ENCODE results near the gene FAM168A. TPM values are rescaled to one million over a fixed set of nuclear protein-coding genes. Genes with fewer than 3 reads are reported as not detected.

Gene FAM168A
- total RNA-seq, 1 experiment from 2014 or later = 25.9 TPM

DNA sequence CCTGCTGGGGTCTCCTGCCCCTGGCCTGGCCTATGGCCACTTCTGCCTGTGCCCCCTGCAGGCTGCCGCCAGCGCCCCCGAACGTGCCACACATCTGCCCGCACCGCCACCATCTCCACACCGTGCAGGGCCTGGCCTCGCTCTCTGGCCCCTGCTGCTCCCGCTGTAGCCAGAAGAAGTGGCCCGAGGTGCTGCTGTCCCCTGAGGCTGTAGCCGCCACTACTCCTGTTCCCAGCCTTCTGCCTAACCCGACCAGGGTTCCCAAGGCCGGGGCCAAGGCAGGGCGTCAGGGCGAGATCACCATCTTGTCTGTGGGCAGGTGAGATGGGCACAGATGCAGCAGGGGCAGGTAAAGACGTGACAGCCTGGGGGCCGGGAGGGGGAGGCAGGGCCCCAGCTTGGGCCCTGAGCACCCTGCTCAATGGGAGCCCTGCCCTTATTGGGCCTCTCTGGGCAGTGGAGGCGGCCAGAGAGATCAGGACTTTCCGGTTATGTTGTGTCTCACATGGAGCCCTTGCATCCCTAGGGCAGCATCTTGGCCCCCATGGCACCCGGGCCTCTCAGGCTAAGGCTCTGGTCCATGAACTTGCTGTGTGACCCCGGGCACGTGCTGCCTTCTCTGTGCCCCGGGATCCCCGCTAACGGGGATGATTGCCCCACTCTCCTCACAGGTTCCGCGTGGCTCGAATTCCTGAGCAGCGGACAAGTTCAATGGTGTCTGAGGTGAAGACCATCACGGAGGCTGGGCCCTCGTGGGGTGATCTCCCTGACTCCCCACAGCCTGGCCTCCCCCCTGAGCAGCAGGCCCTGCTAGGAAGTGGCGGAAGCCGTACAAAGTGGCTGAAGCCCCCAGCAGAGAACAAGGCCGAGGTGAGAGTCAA, 203.3 kb downstream of the FAM168A start (continued):
- TF ChIP-seq, protein P1, sequence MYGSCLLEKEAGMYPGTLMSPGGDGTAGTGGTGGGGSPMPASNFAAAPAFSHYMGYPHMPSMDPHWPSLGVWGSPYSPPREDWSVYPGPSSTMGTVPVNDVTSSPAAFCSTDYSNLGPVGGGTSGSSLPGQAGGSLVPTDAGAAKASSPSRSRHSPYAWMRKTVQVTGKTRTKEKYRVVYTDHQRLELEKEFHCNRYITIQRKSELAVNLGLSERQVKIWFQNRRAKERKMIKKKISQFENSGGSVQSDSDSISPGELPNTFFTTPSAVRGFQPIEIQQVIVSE (CRISPR knock-in tag; IDR thresholded peaks at IDR 0.05; ENCODE audit: borderline replicate concordance) = no peak
- TF ChIP-seq RORB (CRISPR knock-in tag; IDR thresholded peaks at IDR 0.05) = no peak
- TF ChIP-seq ZNF121 (CRISPR knock-in tag; IDR thresholded peaks at IDR 0.05) = no peak

DNA sequence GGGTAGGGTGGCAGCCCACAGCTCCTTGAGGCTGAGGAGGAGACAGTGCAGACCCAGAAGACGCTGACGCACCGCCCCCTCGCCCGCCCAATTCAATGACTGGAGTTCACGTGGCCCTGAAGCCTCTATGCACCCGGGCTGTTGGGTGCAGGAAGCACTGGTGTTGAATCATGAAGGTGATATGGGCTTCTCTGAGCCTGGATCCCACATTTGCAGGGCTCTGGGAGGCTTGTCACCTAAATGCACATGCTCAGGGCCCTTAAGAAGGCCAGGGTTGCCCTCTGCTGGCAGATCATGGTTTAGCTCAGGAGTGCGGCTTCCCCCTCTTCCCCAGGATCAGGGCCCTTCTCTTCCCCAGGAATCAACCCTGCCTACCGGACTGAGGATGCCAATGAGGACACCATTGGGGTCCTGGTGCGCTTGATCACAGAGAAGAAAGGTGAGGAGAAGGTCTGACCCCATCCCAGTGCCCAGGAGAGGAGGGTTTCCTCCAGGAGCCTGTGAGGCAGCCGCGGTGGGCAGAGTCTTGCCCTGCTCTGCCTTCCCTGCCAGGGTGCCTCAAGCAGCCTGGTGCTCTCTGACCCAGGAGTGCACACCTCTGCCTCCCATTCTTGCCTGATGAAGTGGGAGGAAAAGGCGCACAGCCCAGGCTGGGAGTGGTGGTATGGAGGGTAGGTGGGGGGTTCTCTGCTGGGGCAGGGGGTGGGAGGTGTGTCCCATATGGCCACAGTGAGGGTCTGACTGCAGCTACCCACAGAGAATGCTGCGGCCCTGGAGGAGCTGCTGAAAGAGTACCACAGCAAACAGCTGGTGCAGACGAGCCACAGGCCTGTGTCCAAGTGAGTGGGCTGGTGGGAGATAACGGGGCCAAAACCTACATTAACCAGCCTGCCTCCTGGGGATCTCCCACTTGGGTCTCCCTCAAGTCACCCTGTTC, 204.2 kb downstream of the FAM168A start:
- POLR2A ChIA-PET = no interaction called here

DNA sequence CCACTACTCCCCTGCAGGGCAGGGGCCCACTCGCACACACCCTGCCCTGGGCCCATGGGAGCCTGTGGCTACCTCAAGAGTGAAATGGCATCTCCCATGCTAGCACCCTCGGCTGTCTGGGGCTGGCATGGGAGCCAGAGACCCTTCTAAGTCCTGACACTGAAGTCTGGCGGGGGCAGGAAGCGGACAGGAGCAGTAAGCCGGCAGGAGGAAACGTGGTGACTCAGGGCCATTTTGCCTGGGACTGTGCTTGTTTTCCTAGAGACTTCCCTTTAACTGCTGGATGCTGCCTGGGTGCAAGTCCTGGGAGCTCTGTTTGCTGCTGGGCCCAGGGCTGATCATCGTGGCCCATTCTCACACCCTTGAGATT, 204.9 kb downstream of the FAM168A start:
- Mint-ChIP-seq H3K4me3 (no peak overlapping the region), H3K27me3 (ENCODE audit: low read depth) (no peaks in the 10 kb centered on the region), H3K9me3 (no peaks in the 10 kb centered on the region), H3K4me1 (peaks cover 4% of the 10 kb centered on the region; the same call in 1 of the 2 replicates), H3K27ac (no peak overlapping the region), H3K36me3 (no peaks in the 10 kb centered on the region)
- TF ChIP-seq, protein P2, sequence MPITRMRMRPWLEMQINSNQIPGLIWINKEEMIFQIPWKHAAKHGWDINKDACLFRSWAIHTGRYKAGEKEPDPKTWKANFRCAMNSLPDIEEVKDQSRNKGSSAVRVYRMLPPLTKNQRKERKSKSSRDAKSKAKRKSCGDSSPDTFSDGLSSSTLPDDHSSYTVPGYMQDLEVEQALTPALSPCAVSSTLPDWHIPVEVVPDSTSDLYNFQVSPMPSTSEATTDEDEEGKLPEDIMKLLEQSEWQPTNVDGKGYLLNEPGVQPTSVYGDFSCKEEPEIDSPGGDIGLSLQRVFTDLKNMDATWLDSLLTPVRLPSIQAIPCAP (CRISPR knock-in tag; IDR thresholded peaks at IDR 0.05) = no peak
- TF ChIP-seq, protein P1 (CRISPR knock-in tag; IDR thresholded peaks at IDR 0.05; ENCODE audit: borderline replicate concordance) = no peak
- TF ChIP-seq GRHL2 (CRISPR knock-in tag; IDR thresholded peaks at IDR 0.05; ENCODE audit: insufficient replicate concordance, severe bottlenecking) (no peak), ZBTB21 (CRISPR knock-in tag; IDR thresholded peaks at IDR 0.05; ENCODE audit: borderline replicate concordance) (no peak), ZNF232 (CRISPR knock-in tag; IDR thresholded peaks at IDR 0.05) (no peak), KAT7 (CRISPR knock-in tag; IDR thresholded peaks at IDR 0.05; ENCODE audit: borderline replicate concordance) (no peak), NR2C2 (CRISPR knock-in tag; IDR thresholded peaks at IDR 0.05) (no peak), CREM (CRISPR knock-in tag; IDR thresholded peaks at IDR 0.05) (no peak), CBFB (CRISPR knock-in tag; IDR thresholded peaks at IDR 0.05; ENCODE audit: low read depth) (no peak)
- TF ChIP-seq, protein P3, sequence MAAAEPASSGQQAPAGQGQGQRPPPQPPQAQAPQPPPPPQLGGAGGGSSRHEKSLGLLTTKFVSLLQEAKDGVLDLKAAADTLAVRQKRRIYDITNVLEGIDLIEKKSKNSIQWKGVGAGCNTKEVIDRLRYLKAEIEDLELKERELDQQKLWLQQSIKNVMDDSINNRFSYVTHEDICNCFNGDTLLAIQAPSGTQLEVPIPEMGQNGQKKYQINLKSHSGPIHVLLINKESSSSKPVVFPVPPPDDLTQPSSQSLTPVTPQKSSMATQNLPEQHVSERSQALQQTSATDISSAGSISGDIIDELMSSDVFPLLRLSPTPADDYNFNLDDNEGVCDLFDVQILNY (CRISPR knock-in tag; IDR thresholded peaks at IDR 0.05) = no peak
- TF ChIP-seq, protein P4, sequence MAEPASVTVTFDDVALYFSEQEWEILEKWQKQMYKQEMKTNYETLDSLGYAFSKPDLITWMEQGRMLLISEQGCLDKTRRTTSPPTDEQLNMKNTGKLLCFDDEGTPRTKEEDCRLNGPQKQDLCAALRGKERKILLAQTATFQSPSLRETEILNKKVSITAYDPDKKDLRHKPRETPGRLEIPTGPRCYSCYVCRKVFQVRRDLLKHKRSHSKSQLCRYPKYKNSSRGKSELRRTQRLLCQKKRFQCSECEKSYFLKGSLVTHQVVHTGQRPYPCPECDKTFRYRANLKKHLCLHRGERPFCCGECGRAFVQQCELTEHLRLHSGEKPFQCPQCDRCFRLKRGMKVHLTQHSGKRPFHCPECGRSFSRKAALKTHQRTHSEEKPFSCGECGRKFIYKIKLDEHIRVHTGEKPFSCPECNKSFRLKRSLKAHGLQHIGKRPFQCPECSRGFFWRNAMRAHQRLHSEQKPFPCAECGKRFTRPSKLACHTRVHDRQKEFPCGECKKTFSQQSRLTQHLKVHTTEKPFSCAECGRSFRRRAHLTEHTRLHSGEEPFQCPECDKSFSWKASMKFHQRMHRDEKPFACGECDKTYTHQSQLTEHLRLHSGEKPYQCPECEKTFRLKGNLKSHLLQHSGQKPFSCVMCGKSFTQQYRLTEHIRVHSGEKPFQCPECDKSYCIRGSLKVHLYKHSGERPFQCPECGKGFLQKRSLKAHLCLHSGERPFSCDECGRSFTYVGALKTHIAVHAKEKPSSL (CRISPR knock-in tag; conservative IDR thresholded peaks at IDR 0.05) = no peak
- TF ChIP-seq, protein P5, sequence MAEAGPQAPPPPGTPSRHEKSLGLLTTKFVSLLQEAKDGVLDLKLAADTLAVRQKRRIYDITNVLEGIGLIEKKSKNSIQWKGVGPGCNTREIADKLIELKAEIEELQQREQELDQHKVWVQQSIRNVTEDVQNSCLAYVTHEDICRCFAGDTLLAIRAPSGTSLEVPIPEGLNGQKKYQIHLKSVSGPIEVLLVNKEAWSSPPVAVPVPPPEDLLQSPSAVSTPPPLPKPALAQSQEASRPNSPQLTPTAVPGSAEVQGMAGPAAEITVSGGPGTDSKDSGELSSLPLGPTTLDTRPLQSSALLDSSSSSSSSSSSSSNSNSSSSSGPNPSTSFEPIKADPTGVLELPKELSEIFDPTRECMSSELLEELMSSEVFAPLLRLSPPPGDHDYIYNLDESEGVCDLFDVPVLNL (CRISPR knock-in tag; IDR thresholded peaks at IDR 0.05; ENCODE audit: borderline replicate concordance, low read depth) = no peak
- ATAC-seq (no peak), DNase-seq (ENCODE audit: low spot score) (no peak)
- ChIA-PET POLR2A (no interaction called here), CTCF (interaction anchor here (0.8 to 3.5 kb wide), 39 partner anchors 10 to 268 kb away, joined by 3 to 87 read pairs (median 5); partner anchors contain the start of genes ARHGEF17, PLEKHB1 and RELT)

More for the DNA sequence above, 204.2 kb downstream of the FAM168A start:
- TF ChIP-seq ZNF671 (CRISPR knock-in tag; IDR thresholded peaks at IDR 0.05) (no peak), ZNF138 (CRISPR knock-in tag; conservative IDR thresholded peaks at IDR 0.05) (no peak), FOXP1 (CRISPR knock-in tag; IDR thresholded peaks at IDR 0.05; ENCODE audit: borderline replicate concordance) (no peak)
- TF ChIP-seq, protein P6, sequence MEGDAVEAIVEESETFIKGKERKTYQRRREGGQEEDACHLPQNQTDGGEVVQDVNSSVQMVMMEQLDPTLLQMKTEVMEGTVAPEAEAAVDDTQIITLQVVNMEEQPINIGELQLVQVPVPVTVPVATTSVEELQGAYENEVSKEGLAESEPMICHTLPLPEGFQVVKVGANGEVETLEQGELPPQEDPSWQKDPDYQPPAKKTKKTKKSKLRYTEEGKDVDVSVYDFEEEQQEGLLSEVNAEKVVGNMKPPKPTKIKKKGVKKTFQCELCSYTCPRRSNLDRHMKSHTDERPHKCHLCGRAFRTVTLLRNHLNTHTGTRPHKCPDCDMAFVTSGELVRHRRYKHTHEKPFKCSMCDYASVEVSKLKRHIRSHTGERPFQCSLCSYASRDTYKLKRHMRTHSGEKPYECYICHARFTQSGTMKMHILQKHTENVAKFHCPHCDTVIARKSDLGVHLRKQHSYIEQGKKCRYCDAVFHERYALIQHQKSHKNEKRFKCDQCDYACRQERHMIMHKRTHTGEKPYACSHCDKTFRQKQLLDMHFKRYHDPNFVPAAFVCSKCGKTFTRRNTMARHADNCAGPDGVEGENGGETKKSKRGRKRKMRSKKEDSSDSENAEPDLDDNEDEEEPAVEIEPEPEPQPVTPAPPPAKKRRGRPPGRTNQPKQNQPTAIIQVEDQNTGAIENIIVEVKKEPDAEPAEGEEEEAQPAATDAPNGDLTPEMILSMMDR (IDR thresholded peaks at IDR 0.05) = peak; percentile 68
- TF ChIP-seq, protein P7, sequence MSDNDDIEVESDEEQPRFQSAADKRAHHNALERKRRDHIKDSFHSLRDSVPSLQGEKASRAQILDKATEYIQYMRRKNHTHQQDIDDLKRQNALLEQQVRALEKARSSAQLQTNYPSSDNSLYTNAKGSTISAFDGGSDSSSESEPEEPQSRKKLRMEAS (CRISPR knock-in tag; IDR thresholded peaks at IDR 0.05) = peak; percentile 67
- DNase-seq (ENCODE audit: low spot score) (peak; percentile 87), ATAC-seq (peak; percentile 84)
- no peaks in the 10 kb centered on the region for H3K4me1 Mint-ChIP-seq
- no peaks in the 10 kb centered on the region for H3K9me3 Mint-ChIP-seq
- no peaks in the 10 kb centered on the region for H3K36me3 Mint-ChIP-seq
- no peak overlapping the region for H3K4me3 Mint-ChIP-seq
- H3K27me3 Mint-ChIP-seq (ENCODE audit: low read depth) = no peaks in the 10 kb centered on the region
- CTCF ChIA-PET = interaction anchor here (0.6 to 3.5 kb wide), 44 partner anchors 9 to 267 kb away, joined by 3 to 87 read pairs (median 4); partner anchors contain the start of genes ARHGEF17, PLEKHB1 and RELT
- no peak overlapping the region for H3K27ac Mint-ChIP-seq
